Keratinocyte (primary cell): ENCODE measurements around the gene RNF34. TPM values are rescaled to one million over a fixed set of nuclear protein-coding genes. Genes with fewer than 3 reads are reported as not detected.

Experiments
- DNase-seq: peaks from one replicate; pipeline ENCODE4 v3.0.0-alpha.2; 2011; ENCODE audit warnings: low read depth, missing footprints, low spot score
- FAIRE-seq: peaks from 2 replicates; lab custom pipeline; 2011; peaks lifted over from hg19 to GRCh38; lab: Jason Lieb, UNC
- H2AFZ ChIP-seq: 2 replicates; pipeline ENCODE4 v1.6.0; 2012; ENCODE audit warnings: low read length, control low read depth, inconsistent platforms; ENCODE audit not compliant: control insufficient read depth
- H3K27ac ChIP-seq: 2 replicates; pipeline ENCODE4 v1.5.1; 2011; ENCODE audit warnings: low read length; ENCODE audit not compliant: control insufficient read depth, insufficient read depth
- H3K27me3 ChIP-seq: 3 replicates; pipeline ENCODE4 v1.6.0; 2011; ENCODE audit warnings: low read length; ENCODE audit not compliant: control insufficient read depth, insufficient read depth; ENCODE audit errors: extremely low read depth
- H3K36me3 ChIP-seq, 2 experiments: 2 replicates in 1 of 2; 3 replicates in 1 of 2; pipeline ENCODE4 v1.5.1; 2011; ENCODE audit warnings: low read length in 2 of 2, mild to moderate bottlenecking in 1 of 2; ENCODE audit not compliant: control insufficient read depth in 2 of 2, insufficient read depth in 2 of 2; ENCODE audit errors: extremely low read depth in 1 of 2
- H3K4me1 ChIP-seq: 3 replicates; pipeline ENCODE4 v1.5.1; 2011; ENCODE audit warnings: low read length; ENCODE audit not compliant: control insufficient read depth, insufficient read depth; ENCODE audit errors: extremely low read depth
- H3K4me2 ChIP-seq: 3 replicates; pipeline ENCODE4 v1.6.0; 2011; ENCODE audit warnings: low read depth, low read length; ENCODE audit not compliant: control insufficient read depth, insufficient read depth; ENCODE audit errors: extremely low read depth
- H3K4me3 ChIP-seq, 3 experiments: fragments of 200-600 bp in 1 of 3; sonication (generic) in 1 of 3; 2 replicates in 2 of 3; 3 replicates in 1 of 3; pipeline ENCODE4 v1.5.1; 2011 to 2016; ENCODE audit warnings: low read length in 3 of 3, mild to moderate bottlenecking in 3 of 3, control low read depth in 2 of 3, inconsistent platforms in 1 of 3, low read depth in 1 of 3, mixed read lengths in 1 of 3, mixed run types in 1 of 3, moderate library complexity in 1 of 3; ENCODE audit not compliant: control insufficient read depth in 2 of 3, insufficient read depth in 2 of 3; ENCODE audit errors: extremely low read depth in 1 of 3
- H3K79me2 ChIP-seq: 2 replicates; pipeline ENCODE4 v1.6.0; 2012; ENCODE audit warnings: low read length; ENCODE audit not compliant: control insufficient read depth, insufficient read depth
- H3K9ac ChIP-seq: 3 replicates; pipeline ENCODE4 v1.6.0; 2011; ENCODE audit warnings: low read length; ENCODE audit not compliant: control insufficient read depth, insufficient read depth; ENCODE audit errors: extremely low read depth
- H3K9me1 ChIP-seq: 3 replicates; pipeline ENCODE4 v1.6.0; 2011; ENCODE audit warnings: low read length; ENCODE audit not compliant: control insufficient read depth, insufficient read depth; ENCODE audit errors: extremely low read depth
- H3K9me3 ChIP-seq: 2 replicates; pipeline ENCODE4 v1.5.1; 2012; ENCODE audit warnings: low read depth, low read length; ENCODE audit not compliant: control insufficient read depth
- H4K20me1 ChIP-seq: 3 replicates; pipeline ENCODE4 v1.6.0; 2011; ENCODE audit warnings: low read length; ENCODE audit not compliant: control insufficient read depth, insufficient read depth; ENCODE audit errors: extremely low read depth
- EZH2 ChIP-seq: IDR thresholded peaks from one replicate; pipeline ENCODE4 v1.6.1; 2012; ENCODE audit warnings: inconsistent platforms, mild to moderate bottlenecking, low read length, moderate library complexity
- dilution Hi-C: fragments of 300-500 bp; cut with MboI; formaldehyde crosslinking; loops from one replicate; pipeline ENCODE4 v1.7.0; 2020; ENCODE audit warnings: low sequenced_read_pairs; ENCODE audit not compliant: extremely low pct_ligation_motif_present
- polyA plus RNA-seq, 5 experiments: library from polyadenylated mRNA; depleted of rRNA in 3 of 5; stranded (reverse) in 3 of 5; stranded (forward) in 1 of 5; unstranded in 1 of 5; fragments of >200 nt; gene quantifications; 1 replicate in 1 of 5; 2 replicates in 3 of 5; 3 replicates in 1 of 5; pipeline versions ENCODE4 v1.2.1 to v1.2.3, GENCODE V29; 2011 to 2012; ENCODE audit warnings: missing spikeins in 2 of 5, low read depth in 1 of 5, low replicate concordance in 1 of 5
- TF ChIP-seq, protein P1 (sequence below), 3 experiments: IDR thresholded peaks in 1 of 3; conservative IDR thresholded peaks in 1 of 3; optimal IDR thresholded peaks in 1 of 3; 2 replicates in 2 of 3; 3 replicates in 1 of 3; pipeline versions ENCODE3 to v1.5.1; 2011; ENCODE audit warnings: low read length in 3 of 3, mild to moderate bottlenecking in 3 of 3, moderate library complexity in 2 of 3, control low read depth in 1 of 3, inconsistent platforms in 1 of 3; ENCODE audit not compliant: insufficient read depth in 2 of 3; ENCODE audit errors: extremely low read depth in 1 of 3

Gene RNF34
- polyA plus RNA-seq, 1 donor (not counting 4 experiments of a cell fraction or from before 2014, with no cell fraction given) = 39.0 TPM

DNA sequence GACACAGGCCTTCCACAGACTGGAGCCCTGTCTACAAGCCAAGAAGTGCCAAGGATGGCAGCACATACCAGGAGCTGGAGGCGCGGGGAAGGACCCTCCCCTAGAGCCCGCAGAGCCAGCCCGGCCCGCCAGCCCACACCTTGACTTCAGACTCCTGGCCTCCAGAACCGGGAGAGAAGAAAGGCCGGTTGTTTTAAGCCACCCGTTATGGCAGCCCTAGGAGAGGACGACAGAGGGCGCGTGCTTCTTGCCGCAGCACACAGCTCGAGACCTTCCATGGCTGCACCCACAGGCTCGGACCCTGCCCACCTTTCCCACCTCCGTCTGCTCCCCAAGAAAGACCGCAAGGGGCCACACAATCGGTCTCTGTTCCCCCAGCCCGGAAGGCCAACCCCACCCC lies 53.7 kb downstream of the RNF34 start:
- dilution Hi-C loops = no loop called here
- peaks cover 50% of the 10 kb centered on the region for H3K79me2 ChIP-seq

DNA sequence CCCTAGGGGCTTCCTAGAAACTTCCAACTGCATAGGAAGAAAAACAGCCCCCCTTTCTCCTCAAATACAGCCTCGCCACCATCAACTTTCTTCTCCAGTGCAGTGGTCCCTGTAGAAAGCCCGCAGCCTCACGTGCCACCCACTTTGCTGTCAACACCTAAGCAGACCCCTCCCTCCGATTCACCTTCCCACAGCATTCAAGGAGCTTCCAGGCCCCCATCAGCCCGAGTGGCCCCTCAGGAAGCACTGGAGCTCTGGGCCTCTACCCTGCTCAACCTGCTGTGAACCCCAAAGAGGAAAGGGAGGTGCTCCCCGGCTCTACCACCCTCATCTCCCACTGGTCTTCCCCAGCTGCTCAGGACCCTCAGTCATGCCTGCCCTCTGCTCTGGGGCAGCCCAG lies 55.0 kb downstream of the RNF34 start:
- Histone ChIP-seq H3K27me3 (no peaks in the 10 kb centered on the region), H3K27ac (no peak overlapping the region), H3K36me3 (no peaks in the 10 kb centered on the region), H2AFZ (no peak overlapping the region), H3K4me2 (no peak overlapping the region), H3K4me1 (peaks cover 11% of the 10 kb centered on the region), H3K9me1 (no peaks in the 10 kb centered on the region), H3K9ac (no peak overlapping the region), H4K20me1 (peaks cover 8% of the 10 kb centered on the region), H3K79me2 (peaks cover 52% of the 10 kb centered on the region), H3K9me3 (no peaks in the 10 kb centered on the region), H3K4me3 (no peak overlapping the region)
- TF ChIP-seq, protein P1, sequence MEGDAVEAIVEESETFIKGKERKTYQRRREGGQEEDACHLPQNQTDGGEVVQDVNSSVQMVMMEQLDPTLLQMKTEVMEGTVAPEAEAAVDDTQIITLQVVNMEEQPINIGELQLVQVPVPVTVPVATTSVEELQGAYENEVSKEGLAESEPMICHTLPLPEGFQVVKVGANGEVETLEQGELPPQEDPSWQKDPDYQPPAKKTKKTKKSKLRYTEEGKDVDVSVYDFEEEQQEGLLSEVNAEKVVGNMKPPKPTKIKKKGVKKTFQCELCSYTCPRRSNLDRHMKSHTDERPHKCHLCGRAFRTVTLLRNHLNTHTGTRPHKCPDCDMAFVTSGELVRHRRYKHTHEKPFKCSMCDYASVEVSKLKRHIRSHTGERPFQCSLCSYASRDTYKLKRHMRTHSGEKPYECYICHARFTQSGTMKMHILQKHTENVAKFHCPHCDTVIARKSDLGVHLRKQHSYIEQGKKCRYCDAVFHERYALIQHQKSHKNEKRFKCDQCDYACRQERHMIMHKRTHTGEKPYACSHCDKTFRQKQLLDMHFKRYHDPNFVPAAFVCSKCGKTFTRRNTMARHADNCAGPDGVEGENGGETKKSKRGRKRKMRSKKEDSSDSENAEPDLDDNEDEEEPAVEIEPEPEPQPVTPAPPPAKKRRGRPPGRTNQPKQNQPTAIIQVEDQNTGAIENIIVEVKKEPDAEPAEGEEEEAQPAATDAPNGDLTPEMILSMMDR (optimal IDR thresholded peaks at IDR 0.05 in 1 of 3, IDR thresholded peaks at IDR 0.05 in 1 of 3, conservative IDR thresholded peaks at IDR 0.05 in 1 of 3; ENCODE audit: extremely low read depth in 1 of 3, insufficient read depth in 2 of 3, low read length in 3 of 3) = no peak
- no peak for TF ChIP-seq EZH2
- no peak for FAIRE-seq
- dilution Hi-C loops = no loop called here
- no peak for DNase-seq

More for the DNA sequence above, 53.7 kb downstream of the RNF34 start:
- Histone ChIP-seq H3K9me3 (no peaks in the 10 kb centered on the region), H3K27me3 (no peaks in the 10 kb centered on the region), H3K4me3 (no peak overlapping the region), H3K36me3 (peaks cover 1 to 4% of the 10 kb centered on the region in 2 experiments), H3K27ac (no peak overlapping the region), H3K4me1 (peaks cover 11% of the 10 kb centered on the region), H4K20me1 (peaks cover 8% of the 10 kb centered on the region), H3K9me1 (no peaks in the 10 kb centered on the region), H3K4me2 (no peak overlapping the region), H2AFZ (no peak overlapping the region), H3K9ac (no peak overlapping the region)
- FAIRE-seq = no peak
- DNase-seq = no peak
- TF ChIP-seq, protein P1 (optimal IDR thresholded peaks at IDR 0.05 in 1 of 3, IDR thresholded peaks at IDR 0.05 in 1 of 3, conservative IDR thresholded peaks at IDR 0.05 in 1 of 3; ENCODE audit: extremely low read depth in 1 of 3, insufficient read depth in 2 of 3, low read length in 3 of 3) = no peak
- TF ChIP-seq EZH2 = no peak
